SK-N-SH (cell line): ENCODE data around the gene GFI1B. TPM values are rescaled to one million over a fixed set of nuclear protein-coding genes. Genes with fewer than 3 reads are reported as not detected.

Experiments used
- CTCF ChIA-PET: fragments of 300-600, 350-600 bp; formaldehyde crosslinking; extraction: SDS; loops from one replicate; lab custom pipeline; 2021; lab: Yijun Ruan, JAX
- POLR2A ChIA-PET: fragments of 350-600 bp; sonication (Branson Sonifier 250); formaldehyde crosslinking; extraction: SDS; loops from one replicate; lab custom pipeline; 2020; ENCODE audit warnings: antibody characterized with exemption, inconsistent platforms; lab: Yijun Ruan, JAX
- DNase-seq: peaks from one replicate; pipeline ENCODE4 v3.0.0; 2012
- H2AFZ ChIP-seq: fragments of 200-600 bp; sonication (generic); 2 replicates; pipeline ENCODE4 v1.8.1; 2016; ENCODE audit warnings: antibody characterized with exemption, mild to moderate bottlenecking, low read depth
- H3F3A ChIP-seq: fragments of 200-600 bp; sonication (generic); replicated peaks from 2 replicates; pipeline ENCODE3; 2016; ENCODE audit warnings: antibody characterized with exemption, mild to moderate bottlenecking; ENCODE audit not compliant: insufficient read depth
- H3K27ac ChIP-seq, 2 experiments: fragments of 200-500 bp in 1 of 2; fragments of 200-600 bp in 1 of 2; sonication (Bioruptor generic) in 1 of 2; sonication (generic), shearing (Covaris generic) in 1 of 2; 2 replicates each; pipeline versions ENCODE4 v1.5.1 to v1.6.1; 2014 to 2016; ENCODE audit warnings: low read depth in 2 of 2, inconsistent platforms in 1 of 2, low read length in 1 of 2, mild to moderate bottlenecking in 1 of 2, mixed read lengths in 1 of 2
- H3K27me3 ChIP-seq: fragments of 200-600 bp; sonication (generic), shearing (Covaris generic); 2 replicates; pipeline ENCODE4 v1.6.1; 2016; ENCODE audit warnings: mixed run types; ENCODE audit not compliant: insufficient read depth
- H3K36me3 ChIP-seq, 2 experiments: fragments of 200-500 bp in 1 of 2; fragments of 200-600 bp in 1 of 2; sonication (Bioruptor generic) in 1 of 2; sonication (generic) in 1 of 2; replicated peaks in 1 of 2; 2 replicates each; pipeline versions ENCODE3 to v1.5.1; 2014 to 2016; ENCODE audit warnings: low read length in 1 of 2, mild to moderate bottlenecking in 1 of 2; ENCODE audit not compliant: insufficient read depth in 2 of 2, control insufficient read depth in 1 of 2
- H3K4me1 ChIP-seq, 2 experiments: fragments of 200-500 bp in 1 of 2; fragments of 200-600 bp in 1 of 2; sonication (Bioruptor generic) in 1 of 2; sonication (generic), shearing (Covaris generic) in 1 of 2; 2 replicates each; pipeline versions ENCODE4 v1.5.1 to v1.6.1; 2014 to 2016; ENCODE audit warnings: low read depth in 1 of 2, low read length in 1 of 2, mixed run types in 1 of 2; ENCODE audit not compliant: insufficient read depth in 2 of 2, control insufficient read depth in 1 of 2
- H3K4me2 ChIP-seq: fragments of 200-600 bp; sonication (generic), shearing (Covaris generic); 2 replicates; pipeline ENCODE4 v1.6.1; 2017; ENCODE audit warnings: mixed run types
- H3K4me3 ChIP-seq, 2 experiments: fragments of 200-500 bp in 1 of 2; fragments of 200-600 bp in 1 of 2; sonication (Bioruptor generic) in 1 of 2; sonication (generic), shearing (Covaris generic) in 1 of 2; 2 replicates each; pipeline versions ENCODE4 v1.5.1 to v1.8.1; 2014 to 2016; ENCODE audit warnings: low read depth in 2 of 2, inconsistent platforms in 1 of 2, low read length in 1 of 2, mild to moderate bottlenecking in 1 of 2, mixed read lengths in 1 of 2, moderate library complexity in 1 of 2
- H3K79me2 ChIP-seq: fragments of 200-600 bp; sonication (generic); 2 replicates; pipeline ENCODE4 v1.8.1; 2017; ENCODE audit warnings: mild to moderate bottlenecking; ENCODE audit not compliant: insufficient read depth
- H3K9ac ChIP-seq: fragments of 200-600 bp; sonication (generic); 2 replicates; pipeline ENCODE4 v1.6.1; 2017; ENCODE audit warnings: mixed run types
- H3K9me2 ChIP-seq: fragments of 200-600 bp; sonication (generic); 2 replicates; pipeline ENCODE4 v1.6.1; 2017; ENCODE audit warnings: mixed run types
- H3K9me3 ChIP-seq: fragments of 200-600 bp; sonication (generic); 2 replicates; pipeline ENCODE4 v1.6.1; 2017; ENCODE audit warnings: mixed run types, mild to moderate bottlenecking, moderate library complexity
- H4K20me1 ChIP-seq: fragments of 200-600 bp; sonication (generic); 2 replicates; pipeline ENCODE4 v1.6.1; 2017; ENCODE audit warnings: mild to moderate bottlenecking, mixed run types; ENCODE audit not compliant: insufficient read depth
- CHD2 ChIP-seq: fragments of 150-350 bp; IDR thresholded peaks from 2 replicates; pipeline ENCODE4 v1.6.1; 2018; ENCODE audit warnings: low read length; ENCODE audit not compliant: partially characterized antibody
- ELF1 ChIP-seq: IDR thresholded peaks from 2 replicates; pipeline ENCODE4 v1.4.0; 2012
- EZH2phosphoT487 ChIP-seq: fragments of 200-600 bp; sonication (generic); IDR thresholded peaks from 2 replicates; pipeline ENCODE4 v1.6.1; 2017; ENCODE audit warnings: low read depth, mixed run types, mild to moderate bottlenecking, antibody characterized with exemption, moderate library complexity, borderline replicate concordance
- FOXM1 ChIP-seq: IDR thresholded peaks from 2 replicates; pipeline ENCODE4 v1.4.0; 2012; ENCODE audit warnings: low read depth, mild to moderate bottlenecking
- GABPA ChIP-seq: IDR thresholded peaks from 2 replicates; pipeline ENCODE4 v1.4.0; 2012; ENCODE audit warnings: low read depth, mild to moderate bottlenecking
- MXI1 ChIP-seq: IDR thresholded peaks from 2 replicates; pipeline ENCODE4 v1.6.1; 2012; ENCODE audit warnings: mild to moderate bottlenecking, low read depth, low read length, improper control_type of control experiment
- NFIC ChIP-seq: IDR thresholded peaks from 2 replicates; pipeline ENCODE4 v1.4.0; 2012; ENCODE audit warnings: borderline replicate concordance
- NRF1 ChIP-seq: IDR thresholded peaks from 2 replicates; pipeline ENCODE4 v1.6.1; 2012; ENCODE audit warnings: low read depth, mild to moderate bottlenecking, low read length
- POLR2AphosphoS5 ChIP-seq: IDR thresholded peaks from 2 replicates; pipeline ENCODE4 v1.6.1; 2012; ENCODE audit warnings: low read depth, low read length
- RCOR1 ChIP-seq: fragments of 150-350 bp; IDR thresholded peaks from 2 replicates; pipeline ENCODE4 v1.6.1; 2017; ENCODE audit warnings: antibody characterized with exemption, low read length
- RFX5 ChIP-seq: IDR thresholded peaks from 2 replicates; pipeline ENCODE4 v1.6.1; 2012; ENCODE audit warnings: mild to moderate bottlenecking, improper control_type of control experiment, low read length
- SIN3A ChIP-seq: IDR thresholded peaks from 2 replicates; pipeline ENCODE4 v1.6.1; 2012; ENCODE audit warnings: low read depth, mild to moderate bottlenecking, low read length, moderate library complexity, borderline replicate concordance
- TAF1 ChIP-seq: IDR thresholded peaks from 2 replicates; pipeline ENCODE4 v1.6.1; 2012; ENCODE audit warnings: low read depth, mild to moderate bottlenecking, low read length, moderate library complexity, borderline replicate concordance
- YY1 ChIP-seq: IDR thresholded peaks from 2 replicates; pipeline ENCODE4 v1.4.0; 2012; ENCODE audit warnings: low read depth, mild to moderate bottlenecking
- WGBS: methylation state at CpG from one replicate; pipeline ENCODE4 v1.1.6; 2017; ENCODE audit warnings: low lambda C conversion rate; 5-methylcytosine and 5-hydroxymethylcytosine counted together
- polyA plus RNA-seq, 3 experiments: library from polyadenylated mRNA; depleted of rRNA; stranded (reverse); fragments of >200 nt; gene quantifications; 2 replicates each; pipeline ENCODE4 v1.2.3, GENCODE V29; 2012
- TF ChIP-seq, protein P1 (sequence below): IDR thresholded peaks from 2 replicates; pipeline ENCODE4; 2012
- TF ChIP-seq, protein P2 (sequence below): IDR thresholded peaks from 2 replicates; pipeline ENCODE4 v1.4.0; 2012; ENCODE audit warnings: low read depth
- TF ChIP-seq, protein P3 (sequence below): IDR thresholded peaks from 2 replicates; pipeline ENCODE4 v1.4.0; 2012; ENCODE audit warnings: low read depth, borderline replicate concordance
- TF ChIP-seq, protein P4 (sequence below): fragments of 150-350 bp; IDR thresholded peaks from 2 replicates; pipeline ENCODE4 v1.6.1; 2016; ENCODE audit warnings: mild to moderate bottlenecking, low read depth, low read length
- TF ChIP-seq, protein P5 (sequence below): IDR thresholded peaks from 2 replicates; pipeline ENCODE4 v1.6.1; 2012; ENCODE audit warnings: mild to moderate bottlenecking, low read depth, low read length, moderate library complexity
- TF ChIP-seq, protein P6 (sequence below): IDR thresholded peaks from 2 replicates; pipeline ENCODE4 v1.4.0; 2012; ENCODE audit warnings: low read depth, borderline replicate concordance

GFI1B gene
- polyA plus RNA-seq, 1 of the 3 experiments (the other 2 are of a cell fraction) = not detected

DNA sequence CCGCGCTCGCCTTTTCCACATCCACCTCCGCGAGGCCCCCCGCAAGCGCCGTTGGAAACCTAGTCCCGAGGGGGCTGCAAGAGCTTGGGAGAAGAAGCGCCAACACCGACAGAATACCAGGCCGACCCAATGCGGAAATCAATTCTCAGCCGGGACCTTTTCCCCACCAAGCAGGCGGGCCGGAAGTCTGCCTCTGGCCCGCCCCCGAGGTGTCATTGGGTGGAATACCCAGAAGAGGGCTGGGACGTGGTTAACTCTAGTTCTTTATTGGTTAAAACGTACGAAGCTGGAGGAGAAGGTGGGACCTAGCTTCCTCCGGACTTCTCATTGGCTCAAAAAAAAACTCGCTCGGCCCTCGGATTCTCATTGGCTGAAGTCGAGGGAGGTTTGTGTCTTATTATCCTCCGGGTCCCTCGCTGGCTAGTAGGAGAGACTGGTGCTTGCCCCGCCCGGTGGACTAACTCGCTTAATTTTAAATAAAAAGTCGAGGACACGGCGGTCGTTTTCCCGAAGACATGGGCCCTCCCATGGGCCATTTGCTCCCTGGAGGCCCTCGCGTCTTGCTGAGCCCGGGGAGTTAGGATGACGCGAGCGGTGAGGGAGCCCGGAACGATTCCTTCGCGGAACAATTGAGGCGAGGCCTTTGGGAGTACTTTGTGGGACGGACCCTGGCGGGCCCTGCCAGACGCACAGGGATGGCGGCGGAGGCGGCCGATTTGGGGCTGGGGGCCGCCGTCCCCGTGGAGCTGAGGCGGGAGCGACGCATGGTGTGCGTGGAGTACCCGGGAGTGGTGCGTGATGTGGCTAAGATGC lies 52.0 kb downstream of the GFI1B start, which contains the start of gene GTF3C5:
Gene GTF3C5, plus strand, starts transcription at position 681 of the 813 bp plus-strand sequence. Its CDS starts 15 bp downstream, at position 696.
- peaks cover 68% of the 10 kb centered on the region for H3K79me2 ChIP-seq
- peak; percentile 98 for DNase-seq
- H4K20me1 ChIP-seq = peaks cover 6% of the 10 kb centered on the region; the same call in 1 of the 2 replicates
- no peak for TF ChIP-seq NRF1
- TF ChIP-seq MXI1 = peak; percentile 53
- TF ChIP-seq TAF1 = peak; percentile 99
- TF ChIP-seq ELF1 = peak; percentile 93
- TF ChIP-seq NFIC = peak; percentile 55; the same call in 1 of the 2 replicates
- no peak for TF ChIP-seq EZH2phosphoT487
- TF ChIP-seq RCOR1 = 0 out of 2 replicates have a peak, but pooled peaks have one; percentile 30
- peak; percentile 77 for TF ChIP-seq RFX5
- no peak for TF ChIP-seq FOXM1
- TF ChIP-seq, protein P1, sequence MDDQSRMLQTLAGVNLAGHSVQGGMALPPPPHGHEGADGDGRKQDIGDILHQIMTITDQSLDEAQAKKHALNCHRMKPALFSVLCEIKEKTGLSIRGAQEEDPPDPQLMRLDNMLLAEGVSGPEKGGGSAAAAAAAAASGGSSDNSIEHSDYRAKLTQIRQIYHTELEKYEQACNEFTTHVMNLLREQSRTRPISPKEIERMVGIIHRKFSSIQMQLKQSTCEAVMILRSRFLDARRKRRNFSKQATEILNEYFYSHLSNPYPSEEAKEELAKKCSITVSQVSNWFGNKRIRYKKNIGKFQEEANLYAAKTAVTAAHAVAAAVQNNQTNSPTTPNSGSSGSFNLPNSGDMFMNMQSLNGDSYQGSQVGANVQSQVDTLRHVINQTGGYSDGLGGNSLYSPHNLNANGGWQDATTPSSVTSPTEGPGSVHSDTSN = peak; percentile 5; the same call in 1 of the 2 replicates
- peak; percentile 91 for TF ChIP-seq POLR2AphosphoS5
- TF ChIP-seq, protein P2, sequence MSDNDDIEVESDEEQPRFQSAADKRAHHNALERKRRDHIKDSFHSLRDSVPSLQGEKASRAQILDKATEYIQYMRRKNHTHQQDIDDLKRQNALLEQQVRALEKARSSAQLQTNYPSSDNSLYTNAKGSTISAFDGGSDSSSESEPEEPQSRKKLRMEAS = peak; percentile 83
- TF ChIP-seq YY1 = peak; percentile 91
- TF ChIP-seq, protein P3, sequence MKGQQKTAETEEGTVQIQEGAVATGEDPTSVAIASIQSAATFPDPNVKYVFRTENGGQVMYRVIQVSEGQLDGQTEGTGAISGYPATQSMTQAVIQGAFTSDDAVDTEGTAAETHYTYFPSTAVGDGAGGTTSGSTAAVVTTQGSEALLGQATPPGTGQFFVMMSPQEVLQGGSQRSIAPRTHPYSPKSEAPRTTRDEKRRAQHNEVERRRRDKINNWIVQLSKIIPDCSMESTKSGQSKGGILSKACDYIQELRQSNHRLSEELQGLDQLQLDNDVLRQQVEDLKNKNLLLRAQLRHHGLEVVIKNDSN = peak; percentile 36; the same call in 1 of the 2 replicates
- peak; percentile 61 for TF ChIP-seq CHD2
- 0 out of 2 replicates have a peak, but pooled peaks have one; percentile 25 for TF ChIP-seq SIN3A
- TF ChIP-seq, protein P4, sequence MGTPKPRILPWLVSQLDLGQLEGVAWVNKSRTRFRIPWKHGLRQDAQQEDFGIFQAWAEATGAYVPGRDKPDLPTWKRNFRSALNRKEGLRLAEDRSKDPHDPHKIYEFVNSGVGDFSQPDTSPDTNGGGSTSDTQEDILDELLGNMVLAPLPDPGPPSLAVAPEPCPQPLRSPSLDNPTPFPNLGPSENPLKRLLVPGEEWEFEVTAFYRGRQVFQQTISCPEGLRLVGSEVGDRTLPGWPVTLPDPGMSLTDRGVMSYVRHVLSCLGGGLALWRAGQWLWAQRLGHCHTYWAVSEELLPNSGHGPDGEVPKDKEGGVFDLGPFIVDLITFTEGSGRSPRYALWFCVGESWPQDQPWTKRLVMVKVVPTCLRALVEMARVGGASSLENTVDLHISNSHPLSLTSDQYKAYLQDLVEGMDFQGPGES = peak; percentile 75
- TF ChIP-seq, protein P5, sequence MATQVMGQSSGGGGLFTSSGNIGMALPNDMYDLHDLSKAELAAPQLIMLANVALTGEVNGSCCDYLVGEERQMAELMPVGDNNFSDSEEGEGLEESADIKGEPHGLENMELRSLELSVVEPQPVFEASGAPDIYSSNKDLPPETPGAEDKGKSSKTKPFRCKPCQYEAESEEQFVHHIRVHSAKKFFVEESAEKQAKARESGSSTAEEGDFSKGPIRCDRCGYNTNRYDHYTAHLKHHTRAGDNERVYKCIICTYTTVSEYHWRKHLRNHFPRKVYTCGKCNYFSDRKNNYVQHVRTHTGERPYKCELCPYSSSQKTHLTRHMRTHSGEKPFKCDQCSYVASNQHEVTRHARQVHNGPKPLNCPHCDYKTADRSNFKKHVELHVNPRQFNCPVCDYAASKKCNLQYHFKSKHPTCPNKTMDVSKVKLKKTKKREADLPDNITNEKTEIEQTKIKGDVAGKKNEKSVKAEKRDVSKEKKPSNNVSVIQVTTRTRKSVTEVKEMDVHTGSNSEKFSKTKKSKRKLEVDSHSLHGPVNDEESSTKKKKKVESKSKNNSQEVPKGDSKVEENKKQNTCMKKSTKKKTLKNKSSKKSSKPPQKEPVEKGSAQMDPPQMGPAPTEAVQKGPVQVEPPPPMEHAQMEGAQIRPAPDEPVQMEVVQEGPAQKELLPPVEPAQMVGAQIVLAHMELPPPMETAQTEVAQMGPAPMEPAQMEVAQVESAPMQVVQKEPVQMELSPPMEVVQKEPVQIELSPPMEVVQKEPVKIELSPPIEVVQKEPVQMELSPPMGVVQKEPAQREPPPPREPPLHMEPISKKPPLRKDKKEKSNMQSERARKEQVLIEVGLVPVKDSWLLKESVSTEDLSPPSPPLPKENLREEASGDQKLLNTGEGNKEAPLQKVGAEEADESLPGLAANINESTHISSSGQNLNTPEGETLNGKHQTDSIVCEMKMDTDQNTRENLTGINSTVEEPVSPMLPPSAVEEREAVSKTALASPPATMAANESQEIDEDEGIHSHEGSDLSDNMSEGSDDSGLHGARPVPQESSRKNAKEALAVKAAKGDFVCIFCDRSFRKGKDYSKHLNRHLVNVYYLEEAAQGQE = peak; percentile 72; the same call in 1 of the 2 replicates
- TF ChIP-seq, protein P6, sequence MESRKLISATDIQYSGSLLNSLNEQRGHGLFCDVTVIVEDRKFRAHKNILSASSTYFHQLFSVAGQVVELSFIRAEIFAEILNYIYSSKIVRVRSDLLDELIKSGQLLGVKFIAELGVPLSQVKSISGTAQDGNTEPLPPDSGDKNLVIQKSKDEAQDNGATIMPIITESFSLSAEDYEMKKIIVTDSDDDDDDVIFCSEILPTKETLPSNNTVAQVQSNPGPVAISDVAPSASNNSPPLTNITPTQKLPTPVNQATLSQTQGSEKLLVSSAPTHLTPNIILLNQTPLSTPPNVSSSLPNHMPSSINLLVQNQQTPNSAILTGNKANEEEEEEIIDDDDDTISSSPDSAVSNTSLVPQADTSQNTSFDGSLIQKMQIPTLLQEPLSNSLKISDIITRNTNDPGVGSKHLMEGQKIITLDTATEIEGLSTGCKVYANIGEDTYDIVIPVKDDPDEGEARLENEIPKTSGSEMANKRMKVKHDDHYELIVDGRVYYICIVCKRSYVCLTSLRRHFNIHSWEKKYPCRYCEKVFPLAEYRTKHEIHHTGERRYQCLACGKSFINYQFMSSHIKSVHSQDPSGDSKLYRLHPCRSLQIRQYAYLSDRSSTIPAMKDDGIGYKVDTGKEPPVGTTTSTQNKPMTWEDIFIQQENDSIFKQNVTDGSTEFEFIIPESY = no peak
- peak; percentile 78 for TF ChIP-seq GABPA
- H3K9ac ChIP-seq = peak within 1 kb of the TSS; percentile 95
- H3F3A ChIP-seq = peaks cover 6% of the 10 kb centered on the region
- no peaks in the 10 kb centered on the region for H3K9me2 ChIP-seq
- POLR2A ChIA-PET = interaction anchor here (0.6 to 1.9 kb wide), 8 partner anchors 8 to 119 kb away, joined by 4 to 10 read pairs (median 5); no protein-coding TSS in a partner anchor
- peaks cover 7 to 9% of the 10 kb centered on the region in 2 experiments for H3K36me3 ChIP-seq
- no peaks in the 10 kb centered on the region for H3K9me3 ChIP-seq
- peak within 1 kb of the TSS; percentile 86 for H3K4me2 ChIP-seq
- under 1% methylated on average over 38 of the region's 63 CpGs for WGBS
- CTCF ChIA-PET = interaction anchor here (0.7 to 13.6 kb wide), 7 partner anchors 8 to 117 kb away, joined by 3 to 216 read pairs (median 9); partner anchors contain the start of gene GFI1B
- peaks cover 10 to 13% of the 10 kb centered on the region in 2 experiments; a peak in 2 of 4 replicates for H3K4me1 ChIP-seq
- H3K27me3 ChIP-seq = no peaks in the 10 kb centered on the region
- H2AFZ ChIP-seq = peak within 1 kb of the TSS; percentile 86
- H3K4me3 ChIP-seq = peak within 1 kb of the TSS; percentile 89 to 97
- H3K27ac ChIP-seq = peak within 1 kb of the TSS; percentile 82 to 96
